ENCODE measurements around the gene STEAP4. TPM values are rescaled to one million over a fixed set of nuclear protein-coding genes. Genes with fewer than 3 reads are reported as not detected.
"Not testable (repeated sequence)": the region's sequence is repeated elsewhere in the genome, so short reads cannot be mapped to it uniquely, and the experiment has no call there.

STEAP4 gene
- polyA plus RNA-seq, 4 donors: 0.22 to 5.7 (median 0.43) TPM

DNA sequence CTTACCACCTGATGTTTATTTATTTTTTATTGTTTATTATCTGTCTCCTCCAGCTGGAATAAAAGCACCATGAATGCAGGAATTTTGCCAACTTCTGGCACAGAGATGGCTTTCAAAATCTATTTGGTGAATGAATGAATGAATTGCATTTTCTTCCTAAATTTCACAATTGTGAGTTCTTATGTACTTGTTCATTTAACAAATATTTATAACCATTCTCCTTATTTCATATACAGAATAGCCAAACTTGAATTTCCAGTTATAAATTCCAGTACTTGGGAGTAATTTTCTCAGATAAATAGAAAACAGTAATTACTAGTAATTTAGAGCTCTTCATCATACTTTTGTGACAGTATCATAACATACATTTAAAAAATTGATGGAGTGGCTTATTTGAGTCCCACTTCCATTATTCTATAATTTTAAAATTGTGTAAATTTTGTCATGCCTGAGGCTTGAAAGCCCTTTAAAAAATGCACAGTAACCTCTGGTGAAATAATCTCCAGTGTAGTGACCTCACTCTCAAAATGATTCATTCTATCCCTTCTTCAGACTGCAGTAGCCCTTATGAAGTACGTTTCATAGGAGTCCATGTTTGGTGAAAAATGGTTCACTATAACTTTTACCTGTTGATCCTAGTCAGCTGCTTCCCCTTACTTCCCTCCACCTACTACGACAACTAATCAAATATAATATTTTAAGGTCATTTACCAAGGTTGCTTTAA lies 46.9 kb downstream of the STEAP4 start:
- Histone ChIP-seq H3K27ac (ENCODE audit: low read depth in 1 of 3, low read length in 2 of 3) (no peak overlapping the region), H3K9me3 (ENCODE audit: control insufficient read depth in 2 of 2, insufficient read depth in 1 of 2, low read depth in 1 of 2, low read length in 1 of 2) (peaks cover 0 to 10% of the 10 kb centered on the region in 2 donors), H3K4me3 (ENCODE audit: low read depth in 1 of 3, low read length in 3 of 3) (no peak overlapping the region), H3K36me3 (ENCODE audit: control insufficient read depth in 3 of 3, insufficient read depth in 2 of 3, low read depth in 1 of 3, low read length in 3 of 3) (no peaks in the 10 kb centered on the region), H3K4me1 (ENCODE audit: control insufficient read depth in 3 of 3, insufficient read depth in 2 of 3, low read depth in 1 of 3, low read length in 2 of 3) (no peaks in the 10 kb centered on the region), H3K27me3 (ENCODE audit: control insufficient read depth in 3 of 3, insufficient read depth in 3 of 3, low read length in 3 of 3) (no peaks in the 10 kb centered on the region)
- 65 to 85% (median 82%) methylated on average over 2 of the region's 2 CpGs for WGBS, 3 donors
- DNase-seq (no peak), FAIRE-seq (no peak)

DNA sequence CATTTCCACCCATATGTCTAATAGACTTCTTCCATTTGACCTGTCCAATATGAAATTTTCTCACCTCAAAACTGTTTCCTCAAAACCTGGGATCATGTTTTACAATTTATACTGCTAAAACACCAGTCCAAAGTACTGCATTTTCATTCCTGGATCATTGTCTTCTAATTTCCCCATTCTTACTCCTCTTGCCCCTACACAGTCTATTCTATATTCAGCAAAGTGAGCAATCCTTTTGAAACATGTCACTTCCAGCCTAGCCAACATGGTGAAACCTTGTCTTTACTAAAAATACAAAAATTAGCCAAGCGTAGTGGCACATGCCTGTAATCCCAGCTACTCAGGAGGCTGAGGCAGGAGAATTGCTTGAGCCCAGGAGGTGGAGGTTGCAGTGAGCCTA lies 48.4 kb downstream of the STEAP4 start:
- FAIRE-seq, DNase-seq: not testable (repeated sequence)

DNA sequence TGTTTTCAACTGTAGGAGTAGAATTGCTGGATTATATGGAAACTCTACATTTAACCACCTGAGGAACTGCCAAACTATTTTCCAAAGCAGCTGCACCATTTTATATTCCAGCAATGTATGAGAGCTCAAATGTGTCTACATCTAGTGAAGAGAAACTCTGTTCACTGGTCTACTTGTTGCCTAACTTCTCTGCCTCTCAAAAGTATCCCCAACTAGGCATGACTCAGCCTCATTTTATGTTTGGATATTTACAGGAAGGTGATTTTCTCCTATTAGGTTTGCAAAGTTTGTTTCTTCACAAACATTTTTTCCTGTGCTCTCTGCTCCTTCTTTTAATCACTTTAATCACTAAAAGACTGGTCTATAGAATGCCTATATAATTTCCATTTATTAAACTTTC lies 49.8 kb downstream of the STEAP4 start:
- Histone ChIP-seq H3K4me1 (ENCODE audit: control insufficient read depth in 3 of 3, insufficient read depth in 2 of 3, low read depth in 1 of 3, low read length in 2 of 3) (no peaks in the 10 kb centered on the region), H3K9me3 (ENCODE audit: control insufficient read depth in 2 of 2, insufficient read depth in 1 of 2, low read depth in 1 of 2, low read length in 1 of 2) (peaks cover 3 to 22% of the 10 kb centered on the region in 2 donors), H3K36me3 (ENCODE audit: control insufficient read depth in 3 of 3, insufficient read depth in 2 of 3, low read depth in 1 of 3, low read length in 3 of 3) (no peaks in the 10 kb centered on the region), H3K27ac (ENCODE audit: low read depth in 1 of 3, low read length in 2 of 3) (no peak overlapping the region), H3K27me3 (ENCODE audit: control insufficient read depth in 3 of 3, insufficient read depth in 3 of 3, low read length in 3 of 3) (no peaks in the 10 kb centered on the region), H3K4me3 (ENCODE audit: low read depth in 1 of 3, low read length in 3 of 3) (no peak overlapping the region)
- DNase-seq (no peak), FAIRE-seq (no peak)

More for the DNA sequence above, 48.4 kb downstream of the STEAP4 start:
- peaks cover 3 to 15% of the 10 kb centered on the region in 2 donors for H3K9me3 ChIP-seq (ENCODE audit: control insufficient read depth in 2 of 2, insufficient read depth in 1 of 2, low read depth in 1 of 2, low read length in 1 of 2)
- WGBS, 3 donors: 90 to 100% (median 94%) methylated on average over 1 of the region's 1 CpG
- not testable (repeated sequence) for H3K36me3 ChIP-seq (ENCODE audit: control insufficient read depth in 3 of 3, insufficient read depth in 2 of 3, low read depth in 1 of 3, low read length in 3 of 3); H3K27ac ChIP-seq (ENCODE audit: low read depth in 1 of 3, low read length in 2 of 3); H3K27me3 ChIP-seq (ENCODE audit: control insufficient read depth in 3 of 3, insufficient read depth in 3 of 3, low read length in 3 of 3); H3K4me3 ChIP-seq (ENCODE audit: low read depth in 1 of 3, low read length in 3 of 3); H3K4me1 ChIP-seq (ENCODE audit: control insufficient read depth in 3 of 3, insufficient read depth in 2 of 3, low read depth in 1 of 3, low read length in 2 of 3)

DNA sequence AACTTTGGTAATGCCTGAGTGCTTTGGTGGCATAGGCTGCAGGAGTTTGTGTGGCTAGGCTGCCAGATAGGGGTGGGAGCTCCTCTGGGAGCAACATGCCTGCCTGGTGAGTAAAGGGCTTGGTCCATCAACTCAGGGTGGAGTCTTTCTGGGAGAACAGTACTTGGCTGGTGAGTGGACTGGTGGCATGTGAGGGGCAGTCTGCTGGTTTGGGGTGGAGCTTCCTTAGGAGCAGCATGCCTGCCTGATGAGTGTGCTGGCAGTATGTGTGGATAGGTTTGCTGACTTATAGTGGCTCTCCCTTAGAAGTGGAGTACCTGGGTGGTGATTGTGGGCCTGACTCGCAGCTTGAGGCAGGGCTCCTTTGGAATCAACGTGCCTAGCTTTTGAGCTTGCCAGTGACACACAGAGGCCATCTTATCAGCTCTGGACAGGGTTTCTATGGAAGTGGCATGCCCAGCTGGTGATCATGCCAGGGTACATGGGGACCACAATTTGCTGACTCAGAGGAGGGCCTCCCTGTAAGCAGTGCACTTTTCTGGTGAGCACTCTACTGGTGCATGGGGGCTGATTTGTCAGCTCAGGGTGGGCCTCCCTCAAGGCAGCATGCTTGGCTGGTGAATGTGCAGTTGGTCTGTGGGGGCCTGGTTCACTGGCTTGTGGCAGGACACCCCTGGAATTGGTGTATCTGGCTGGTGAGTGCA lies 51.8 kb downstream of the STEAP4 start:
- H3K36me3 ChIP-seq (ENCODE audit: control insufficient read depth in 3 of 3, insufficient read depth in 2 of 3, low read depth in 1 of 3, low read length in 3 of 3): no peaks in the 10 kb centered on the region
- no peak overlapping the region for H3K4me3 ChIP-seq (ENCODE audit: low read depth in 1 of 3, low read length in 3 of 3)
- H3K4me1 ChIP-seq (ENCODE audit: control insufficient read depth in 3 of 3, insufficient read depth in 2 of 3, low read depth in 1 of 3, low read length in 2 of 3): no peaks in the 10 kb centered on the region
- no peak overlapping the region for H3K27ac ChIP-seq (ENCODE audit: low read depth in 1 of 3, low read length in 2 of 3)
- no peaks in the 10 kb centered on the region for H3K27me3 ChIP-seq (ENCODE audit: control insufficient read depth in 3 of 3, insufficient read depth in 3 of 3, low read length in 3 of 3)
- FAIRE-seq (no peak), DNase-seq (no peak)
- peaks cover 3 to 25% of the 10 kb centered on the region in 2 donors for H3K9me3 ChIP-seq (ENCODE audit: control insufficient read depth in 2 of 2, insufficient read depth in 1 of 2, low read depth in 1 of 2, low read length in 1 of 2)
- 71 to 88% (median 82%) methylated on average over 2 of the region's 2 CpGs for WGBS, 3 donors

DNA sequence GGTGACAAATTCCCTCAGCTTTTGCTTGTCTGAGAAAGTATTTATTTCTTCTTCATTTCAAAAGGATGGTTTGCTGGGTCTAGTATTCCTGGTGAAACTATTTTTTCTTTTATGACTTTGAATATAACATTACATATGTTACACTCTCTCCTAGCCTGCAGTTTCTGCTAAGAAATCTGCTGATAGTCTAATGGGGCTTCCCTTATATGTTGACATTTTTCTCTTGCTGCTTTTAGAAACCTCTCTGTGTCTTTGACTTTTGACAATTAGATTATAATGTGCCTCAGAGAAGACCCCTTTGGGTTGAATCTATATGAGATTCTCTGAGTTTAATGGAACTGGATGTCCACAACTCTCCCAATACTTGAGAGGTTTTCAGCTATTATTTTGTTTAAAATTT lies 53.1 kb downstream of the STEAP4 start:
- Histone ChIP-seq H3K27ac (ENCODE audit: low read depth in 1 of 3, low read length in 2 of 3) (no peak overlapping the region), H3K4me3 (ENCODE audit: low read depth in 1 of 3, low read length in 3 of 3) (no peak overlapping the region), H3K36me3 (ENCODE audit: control insufficient read depth in 3 of 3, insufficient read depth in 2 of 3, low read depth in 1 of 3, low read length in 3 of 3) (no peaks in the 10 kb centered on the region), H3K4me1 (ENCODE audit: control insufficient read depth in 3 of 3, insufficient read depth in 2 of 3, low read depth in 1 of 3, low read length in 2 of 3) (no peaks in the 10 kb centered on the region), H3K9me3 (ENCODE audit: control insufficient read depth in 2 of 2, insufficient read depth in 1 of 2, low read depth in 1 of 2, low read length in 1 of 2) (peaks cover 3 to 25% of the 10 kb centered on the region in 2 donors), H3K27me3 (ENCODE audit: control insufficient read depth in 3 of 3, insufficient read depth in 3 of 3, low read length in 3 of 3) (no peaks in the 10 kb centered on the region)
- DNase-seq (no peak), FAIRE-seq (no peak)

DNA sequence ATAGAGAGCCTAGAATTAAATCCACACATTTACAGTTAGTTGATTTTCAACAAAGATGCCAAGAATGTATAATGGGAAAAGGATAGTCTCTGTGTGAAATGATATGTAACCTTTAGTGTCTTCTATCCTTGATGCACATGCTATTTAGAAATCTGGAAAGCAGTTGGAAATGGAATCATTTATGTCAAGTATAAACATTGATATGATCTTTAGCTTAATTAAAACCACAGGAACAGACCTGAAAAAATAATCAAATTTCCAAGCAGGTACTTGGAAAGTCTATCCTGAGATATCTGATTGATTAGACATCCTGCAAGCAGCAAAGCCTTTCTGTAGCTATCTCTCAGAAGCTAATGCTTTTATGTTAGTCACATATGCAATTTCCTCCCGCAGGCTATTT lies 62.4 kb downstream of the STEAP4 start:
- no peaks in the 10 kb centered on the region for H3K27me3 ChIP-seq (ENCODE audit: control insufficient read depth in 3 of 3, insufficient read depth in 3 of 3, low read length in 3 of 3)
- H3K4me3 ChIP-seq (ENCODE audit: low read depth in 1 of 3, low read length in 3 of 3): no peak overlapping the region
- no peak for FAIRE-seq
- 88 to 95% (median 93%) methylated on average over 1 of the region's 1 CpG for WGBS, 3 donors
- H3K4me1 ChIP-seq (ENCODE audit: control insufficient read depth in 3 of 3, insufficient read depth in 2 of 3, low read depth in 1 of 3, low read length in 2 of 3): no peaks in the 10 kb centered on the region
- DNase-seq: no peak
- H3K36me3 ChIP-seq (ENCODE audit: control insufficient read depth in 3 of 3, insufficient read depth in 2 of 3, low read depth in 1 of 3, low read length in 3 of 3): no peaks in the 10 kb centered on the region
- H3K9me3 ChIP-seq (ENCODE audit: control insufficient read depth in 2 of 2, insufficient read depth in 1 of 2, low read depth in 1 of 2, low read length in 1 of 2): no peaks in the 10 kb centered on the region
- H3K27ac ChIP-seq (ENCODE audit: low read depth in 1 of 3, low read length in 2 of 3): no peak overlapping the region

DNA sequence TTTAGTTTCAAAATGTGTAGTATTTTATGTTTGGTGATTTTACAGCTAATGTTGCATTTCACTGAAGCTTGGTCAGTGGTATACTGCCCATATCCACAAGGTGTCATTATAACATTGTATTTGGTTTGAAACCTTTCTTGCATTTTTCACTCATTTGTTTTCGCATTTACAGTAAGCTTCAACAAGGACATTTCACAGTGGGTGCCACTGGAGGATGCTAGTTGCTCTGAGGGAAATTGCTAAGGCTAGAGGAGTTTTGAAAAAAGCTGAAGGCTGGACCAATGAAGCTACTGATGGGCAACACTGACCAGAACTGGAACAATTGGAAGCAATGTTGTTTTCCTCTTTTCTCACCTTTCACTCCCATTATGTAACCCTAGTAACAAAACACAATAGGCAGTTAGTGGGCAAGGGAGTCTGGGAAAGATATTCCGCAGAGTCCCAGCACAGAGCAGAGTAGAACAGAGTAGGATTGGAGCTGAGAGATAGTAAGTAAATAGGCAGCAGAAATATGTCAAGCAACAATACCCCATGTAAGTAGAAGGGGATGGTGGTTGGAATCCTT lies 63.3 kb downstream of the STEAP4 start:
- H3K4me3 ChIP-seq (ENCODE audit: low read depth in 1 of 3, low read length in 3 of 3): no peak overlapping the region
- H3K4me1 ChIP-seq (ENCODE audit: control insufficient read depth in 3 of 3, insufficient read depth in 2 of 3, low read depth in 1 of 3, low read length in 2 of 3): no peaks in the 10 kb centered on the region
- H3K36me3 ChIP-seq (ENCODE audit: control insufficient read depth in 3 of 3, insufficient read depth in 2 of 3, low read depth in 1 of 3, low read length in 3 of 3): no peaks in the 10 kb centered on the region
- H3K27me3 ChIP-seq (ENCODE audit: control insufficient read depth in 3 of 3, insufficient read depth in 3 of 3, low read length in 3 of 3): no peaks in the 10 kb centered on the region
- DNase-seq (peak; percentile 55 to 68), FAIRE-seq (peak; percentile 81)
- H3K27ac ChIP-seq (ENCODE audit: low read depth in 1 of 3, low read length in 2 of 3): no peak overlapping the region
- WGBS, 3 donors: 28 to 35% (median 30%) methylated on average over 2 of the region's 2 CpGs
- H3K9me3 ChIP-seq (ENCODE audit: control insufficient read depth in 2 of 2, insufficient read depth in 1 of 2, low read depth in 1 of 2, low read length in 1 of 2): no peaks in the 10 kb centered on the region

DNA sequence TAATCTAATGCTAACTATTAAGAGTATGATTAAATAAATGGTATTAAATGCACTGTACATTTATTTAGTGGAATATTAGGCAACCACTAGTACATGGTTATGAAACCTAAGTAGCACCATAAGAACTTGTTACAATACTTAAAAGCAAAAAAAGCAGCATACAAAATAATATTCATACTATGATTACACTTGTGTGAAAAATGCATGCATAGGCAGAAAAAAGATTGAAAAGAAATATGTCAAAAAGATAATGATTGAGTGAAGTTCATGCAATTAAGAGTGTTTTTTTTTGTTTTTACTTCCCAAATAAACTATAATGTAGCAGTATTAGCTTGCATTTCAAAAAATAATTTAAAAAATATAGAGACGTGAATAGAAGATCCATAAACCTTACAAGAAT lies 66.8 kb downstream of the STEAP4 start:
- H3K36me3 ChIP-seq (ENCODE audit: control insufficient read depth in 3 of 3, insufficient read depth in 2 of 3, low read depth in 1 of 3, low read length in 3 of 3): no peaks in the 10 kb centered on the region
- no peak for FAIRE-seq
- no peak overlapping the region for H3K4me3 ChIP-seq (ENCODE audit: low read depth in 1 of 3, low read length in 3 of 3)
- H3K9me3 ChIP-seq (ENCODE audit: control insufficient read depth in 2 of 2, insufficient read depth in 1 of 2, low read depth in 1 of 2, low read length in 1 of 2): no peaks in the 10 kb centered on the region
- DNase-seq: no peak
- no peak overlapping the region for H3K27ac ChIP-seq (ENCODE audit: low read depth in 1 of 3, low read length in 2 of 3)
- no peaks in the 10 kb centered on the region for H3K27me3 ChIP-seq (ENCODE audit: control insufficient read depth in 3 of 3, insufficient read depth in 3 of 3, low read length in 3 of 3)
- H3K4me1 ChIP-seq (ENCODE audit: control insufficient read depth in 3 of 3, insufficient read depth in 2 of 3, low read depth in 1 of 3, low read length in 2 of 3): no peaks in the 10 kb centered on the region
- 87 to 95% (median 90%) methylated on average over 1 of the region's 1 CpG for WGBS, 3 donors
